HUDEP-2 (cell line): ENCODE data around the gene LBR.
A peak's percentile ranks its signal among the peaks of the same experiment; 100 is the strongest.
"Not testable (repeated sequence)": the region's sequence is repeated elsewhere in the genome, so short reads cannot be mapped to it uniquely, and the experiment has no call there.

Source experiments
- DNase-seq, 76 experiments: peaks; one replicate each; lab custom pipeline; 2025; ENCODE audit not compliant: unreplicated experiment in 76 of 76; lab: John Stamatoyannopoulos, UW

The LBR gene

GRCh38 chr1:225427235-225428067 lies at the start of gene LBR:
TSS of gene LBR (minus strand) at chr1:225428038. CDS start at chr1:225424075, 3,963 bp downstream.
- DNase-seq: peak in 1 of 76 experiments; percentile 59

- DNase-seq: no peak
Observed at GRCh38 chr1:225477296-225477911, 49.6 kb upstream of the LBR start.

- DNase-seq: no peak
Observed at GRCh38 chr1:225476538-225476988, 48.7 kb upstream of the LBR start.

- DNase-seq: no peak
Observed at GRCh38 chr1:225476100-225476511, 48.3 kb upstream of the LBR start.

- peak in 46 of 76 experiments; percentile 7 to 72 (median 42) for DNase-seq
Observed at GRCh38 chr1:225474986-225475820, 47.4 kb upstream of the LBR start.

GRCh38 chr1:225474439-225474985 lies 46.7 kb upstream of the LBR start:
- DNase-seq: peak in 1 of 76 experiments; percentile 16

GRCh38 chr1:225473676-225474438 lies 46.0 kb upstream of the LBR start:
- DNase-seq: not testable (repeated sequence)

GRCh38 chr1:225473266-225473665 lies 45.4 kb upstream of the LBR start:
- peak in 4 of 76 experiments; percentile 3 to 28 (median 10) for DNase-seq

- DNase-seq: no peak
Observed at GRCh38 chr1:225471453-225472301, 43.8 kb upstream of the LBR start.

- DNase-seq: no peak
Observed at GRCh38 chr1:225471109-225471452, 43.2 kb upstream of the LBR start.

- DNase-seq: no peak
Observed at GRCh38 chr1:225470211-225471108, 42.6 kb upstream of the LBR start.

- DNase-seq: no peak
Observed at GRCh38 chr1:225469051-225469450, 41.2 kb upstream of the LBR start.

- DNase-seq: no peak
Observed at GRCh38 chr1:225468270-225469020, 40.6 kb upstream of the LBR start.

- peak in 68 of 76 experiments; percentile 16 to 82 (median 64) for DNase-seq
Observed at GRCh38 chr1:225467193-225468020, 39.6 kb upstream of the LBR start.

GRCh38 chr1:225466848-225467192 lies 39.0 kb upstream of the LBR start:
- DNase-seq: no peak

GRCh38 chr1:225465793-225466517 lies 38.1 kb upstream of the LBR start:
- no peak for DNase-seq
